Left renal cortex interstitium (tissue), 4 donors: ENCODE results near the gene PHLDA2. TPM values are rescaled to one million over a fixed set of nuclear protein-coding genes. Genes with fewer than 3 reads are reported as not detected.
"Not testable (repeated sequence)": the region's sequence is repeated elsewhere in the genome, so short reads cannot be mapped to it uniquely, and the experiment has no call there.

Source experiments
- DNase-seq, 4 donors: peaks; one replicate each; pipeline ENCODE4 v3.0.0-alpha.2; 2013; ENCODE audit warnings: low read depth in 4 of 4, low spot score in 2 of 4, missing footprints in 1 of 4
- polyA plus RNA-seq, 4 donors: library from polyadenylated mRNA; unstranded; fragments of 120-200 nt; gene quantifications; one replicate each; pipeline ENCODE4 v1.2.1, GENCODE V29; 2013; ENCODE audit not compliant: insufficient read length in 4 of 4

The PHLDA2 gene
- polyA plus RNA-seq, 4 donors = 1.1 to 2.7 (median 1.7) TPM

- no peak for DNase-seq
Observed at GRCh38 chr11:2916114-2916891, 12.9 kb downstream of the PHLDA2 start.

GRCh38 chr11:2915473-2915872 lies 13.7 kb downstream of the PHLDA2 start:
- DNase-seq = no peak

GRCh38 chr11:2914455-2915195 lies 14.6 kb downstream of the PHLDA2 start:
- no peak for DNase-seq

- no peak for DNase-seq
Observed at GRCh38 chr11:2913776-2914175, 15.4 kb downstream of the PHLDA2 start.

- no peak for DNase-seq
Observed at GRCh38 chr11:2913019-2913431, 16.2 kb downstream of the PHLDA2 start.

- DNase-seq = no peak
Observed at GRCh38 chr11:2912498-2912897, 16.7 kb downstream of the PHLDA2 start.

- no peak for DNase-seq
Observed at GRCh38 chr11:2911785-2912391, 17.3 kb downstream of the PHLDA2 start.

GRCh38 chr11:2911088-2911784 lies 18.0 kb downstream of the PHLDA2 start:
- no peak for DNase-seq

GRCh38 chr11:2910401-2910955 lies 18.7 kb downstream of the PHLDA2 start:
- DNase-seq = no peak

- no peak for DNase-seq
Observed at GRCh38 chr11:2909133-2909902, 19.9 kb downstream of the PHLDA2 start.

GRCh38 chr11:2908130-2908529 lies 21.1 kb downstream of the PHLDA2 start:
- DNase-seq = no peak

GRCh38 chr11:2905299-2905698 lies 23.9 kb downstream of the PHLDA2 start:
- not testable (repeated sequence) for DNase-seq

GRCh38 chr11:2904153-2905052 lies 24.8 kb downstream of the PHLDA2 start:
- no peak for DNase-seq

GRCh38 chr11:2903672-2904011 lies 25.6 kb downstream of the PHLDA2 start:
- DNase-seq = no peak

GRCh38 chr11:2902784-2903671 lies 26.2 kb downstream of the PHLDA2 start:
- no peak for DNase-seq

GRCh38 chr11:2901854-2902783 lies 27.1 kb downstream of the PHLDA2 start:
- no peak for DNase-seq
